ENCODE measurements around the gene BICDL1.

DNA sequence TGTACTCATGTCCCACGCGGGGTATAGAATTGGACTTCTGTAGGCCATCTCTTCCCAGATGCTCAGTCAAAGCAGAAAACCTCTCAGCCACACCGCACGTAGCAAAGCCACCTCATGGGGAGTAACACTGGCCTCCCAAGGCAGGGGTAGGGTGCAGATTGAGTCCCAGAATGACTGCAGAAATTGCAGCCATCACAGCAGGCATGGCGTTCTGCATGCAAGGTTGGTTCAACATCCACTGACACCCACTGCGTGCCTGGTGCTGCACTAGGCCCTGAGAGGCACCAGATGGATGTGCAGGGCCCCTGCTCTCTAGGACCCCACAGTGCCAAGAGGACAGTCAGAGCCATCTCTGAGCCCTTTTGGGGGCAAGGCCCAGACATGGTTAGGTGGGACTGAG lies 87.6 kb downstream of the BICDL1 start:
- TF ChIP-seq, protein P1, sequence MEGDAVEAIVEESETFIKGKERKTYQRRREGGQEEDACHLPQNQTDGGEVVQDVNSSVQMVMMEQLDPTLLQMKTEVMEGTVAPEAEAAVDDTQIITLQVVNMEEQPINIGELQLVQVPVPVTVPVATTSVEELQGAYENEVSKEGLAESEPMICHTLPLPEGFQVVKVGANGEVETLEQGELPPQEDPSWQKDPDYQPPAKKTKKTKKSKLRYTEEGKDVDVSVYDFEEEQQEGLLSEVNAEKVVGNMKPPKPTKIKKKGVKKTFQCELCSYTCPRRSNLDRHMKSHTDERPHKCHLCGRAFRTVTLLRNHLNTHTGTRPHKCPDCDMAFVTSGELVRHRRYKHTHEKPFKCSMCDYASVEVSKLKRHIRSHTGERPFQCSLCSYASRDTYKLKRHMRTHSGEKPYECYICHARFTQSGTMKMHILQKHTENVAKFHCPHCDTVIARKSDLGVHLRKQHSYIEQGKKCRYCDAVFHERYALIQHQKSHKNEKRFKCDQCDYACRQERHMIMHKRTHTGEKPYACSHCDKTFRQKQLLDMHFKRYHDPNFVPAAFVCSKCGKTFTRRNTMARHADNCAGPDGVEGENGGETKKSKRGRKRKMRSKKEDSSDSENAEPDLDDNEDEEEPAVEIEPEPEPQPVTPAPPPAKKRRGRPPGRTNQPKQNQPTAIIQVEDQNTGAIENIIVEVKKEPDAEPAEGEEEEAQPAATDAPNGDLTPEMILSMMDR (IDR thresholded peaks at IDR 0.05): no peak
- no peak for TF ChIP-seq POLR2A (IDR thresholded peaks at IDR 0.05)
- no peak for TF ChIP-seq POLR2AphosphoS5 (IDR thresholded peaks at IDR 0.05)

All from breast epithelium (tissue), 3 donors.